HL-60/S4 (cell line): ENCODE results near the gene FBXL13.
"Not testable (repeated sequence)": the region's sequence is repeated elsewhere in the genome, so short reads cannot be mapped to it uniquely, and the experiment has no call there.

Source experiments
- in situ Hi-C: fragments of 300-500 bp; cut with MboI; formaldehyde crosslinking; loops from 2 replicates; pipeline ENCODE4 v1.14.3; 2022; ENCODE audit warnings: low sequenced_read_pairs

FBXL13 gene

GRCh38 chr7:103031781-103032180 lies 42.8 kb downstream of the FBXL13 start:
- in situ Hi-C loops: no loop called here

DNA sequence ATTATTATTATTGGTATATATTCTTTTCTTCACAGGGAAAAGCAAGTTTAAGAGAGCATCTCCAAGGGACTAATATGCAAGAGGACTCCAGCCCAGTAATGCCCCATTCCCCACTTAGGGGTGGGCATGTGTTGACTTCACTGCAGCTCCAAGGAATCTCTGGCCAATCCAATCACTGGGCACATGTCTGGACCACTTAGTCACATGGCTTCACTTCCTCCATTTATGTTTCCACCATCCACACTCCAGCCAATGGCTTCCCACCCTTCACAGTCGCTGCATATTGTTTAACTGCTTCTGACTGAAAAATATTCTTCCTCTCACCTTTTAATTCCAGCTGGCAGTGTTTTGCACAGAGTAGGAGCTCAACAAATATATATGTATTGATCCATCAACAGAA lies 43.6 kb downstream of the FBXL13 start:
- in situ Hi-C loops: no loop called here

DNA sequence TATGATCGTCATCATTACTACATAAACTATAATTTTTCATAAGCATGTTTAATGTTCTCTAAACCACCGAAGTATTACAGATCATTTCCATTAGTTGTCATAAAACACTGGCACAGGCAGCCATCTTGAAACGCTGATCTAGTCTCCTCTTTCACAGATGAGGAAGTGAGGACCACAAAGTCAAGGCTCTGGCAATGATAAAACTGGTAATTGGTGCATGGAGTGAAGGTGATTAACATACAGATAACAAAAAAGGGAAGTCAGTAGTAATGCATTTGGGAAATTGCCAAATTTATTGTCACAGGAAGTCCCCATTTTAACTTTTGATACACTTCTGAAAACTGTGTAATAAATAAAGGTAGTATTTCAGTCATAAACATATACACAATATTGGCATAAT lies 49.3 kb downstream of the FBXL13 start:
- in situ Hi-C loops: no loop called here

- in situ Hi-C loops: not testable (repeated sequence)
Measured at GRCh38 chr7:103023578-103023977, 51.0 kb downstream of the FBXL13 start.

GRCh38 chr7:103021490-103021889 lies 53.1 kb downstream of the FBXL13 start:
- in situ Hi-C loops: not testable (repeated sequence)

- in situ Hi-C loops: not testable (repeated sequence)
Measured at GRCh38 chr7:103020876-103021275, 53.7 kb downstream of the FBXL13 start.

GRCh38 chr7:103018295-103018694 lies 56.3 kb downstream of the FBXL13 start:
- in situ Hi-C loops: not testable (repeated sequence)

DNA sequence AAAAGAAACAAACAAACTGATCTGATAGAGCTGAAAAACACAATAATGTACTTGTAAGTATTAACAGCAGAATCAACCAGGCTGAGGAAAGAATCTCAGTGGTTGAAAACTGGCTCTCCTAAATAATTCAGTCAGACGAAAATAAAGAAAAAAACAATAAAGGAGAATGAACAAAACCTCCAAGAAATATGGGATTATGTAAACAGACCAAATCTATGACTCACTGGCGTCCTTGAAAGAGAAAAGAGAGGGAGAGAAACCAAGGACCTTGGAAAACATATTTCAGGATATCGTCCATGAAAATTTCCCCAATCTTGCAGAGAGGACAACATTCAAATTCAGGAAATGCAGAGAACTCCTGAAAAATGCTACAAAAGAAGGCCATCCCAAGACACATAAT lies 62.9 kb downstream of the FBXL13 start:
- in situ Hi-C loops: no loop called here

DNA sequence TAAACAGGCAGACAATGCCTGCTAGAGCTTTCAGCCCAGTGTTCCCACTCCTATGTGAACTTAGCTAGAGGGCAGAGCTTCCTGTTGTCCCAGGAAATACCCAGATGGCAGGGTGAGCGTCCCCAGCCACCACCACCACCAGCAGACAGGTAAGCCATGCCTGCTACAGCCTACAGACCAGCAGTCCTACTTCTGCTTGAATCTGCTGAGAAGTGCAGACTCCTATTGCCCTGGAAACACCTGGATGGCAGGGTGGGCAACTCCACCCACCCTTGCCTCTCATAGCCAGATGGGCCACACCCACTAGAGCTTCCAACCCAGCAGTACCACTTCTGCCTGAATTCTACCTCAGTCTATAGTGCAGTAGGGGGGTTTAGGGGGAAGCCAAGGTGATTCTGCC lies 64.4 kb downstream of the FBXL13 start:
- in situ Hi-C loops: no loop called here

DNA sequence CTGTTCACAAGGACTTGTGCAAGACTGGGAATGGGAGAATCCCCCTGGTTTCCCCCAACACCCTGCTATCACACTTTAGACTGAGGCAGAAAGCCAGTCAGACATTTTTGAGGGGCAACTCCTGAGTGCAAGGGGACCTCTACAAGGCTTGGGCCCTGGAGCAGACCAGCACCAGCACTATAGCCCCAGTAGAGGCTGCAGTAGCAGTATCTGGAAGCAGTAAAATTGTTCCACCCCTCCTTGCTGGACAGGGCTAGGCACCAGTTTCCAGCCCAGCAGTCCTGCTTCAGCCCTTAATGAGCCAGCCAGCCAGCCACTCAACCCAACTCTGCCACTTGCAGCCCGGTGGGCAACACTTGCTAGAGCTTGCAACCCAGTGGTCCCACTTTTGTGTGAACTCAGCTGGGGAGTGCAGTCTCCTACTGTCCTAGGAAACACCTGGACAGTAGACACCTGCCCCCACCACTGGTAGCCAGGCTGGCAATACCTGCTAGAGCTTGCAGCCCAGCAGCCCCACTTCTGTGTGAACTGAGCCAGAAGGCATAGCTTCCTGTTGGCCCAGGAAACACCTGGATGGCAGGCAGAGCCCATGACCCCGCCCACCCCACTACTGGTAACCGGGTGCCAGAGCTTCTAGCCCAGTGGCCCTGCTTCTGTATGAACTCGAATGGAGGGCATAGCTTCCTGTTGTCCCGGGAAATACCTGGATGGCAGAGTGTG lies 65.0 kb downstream of the FBXL13 start:
- in situ Hi-C loops: no loop called here

DNA sequence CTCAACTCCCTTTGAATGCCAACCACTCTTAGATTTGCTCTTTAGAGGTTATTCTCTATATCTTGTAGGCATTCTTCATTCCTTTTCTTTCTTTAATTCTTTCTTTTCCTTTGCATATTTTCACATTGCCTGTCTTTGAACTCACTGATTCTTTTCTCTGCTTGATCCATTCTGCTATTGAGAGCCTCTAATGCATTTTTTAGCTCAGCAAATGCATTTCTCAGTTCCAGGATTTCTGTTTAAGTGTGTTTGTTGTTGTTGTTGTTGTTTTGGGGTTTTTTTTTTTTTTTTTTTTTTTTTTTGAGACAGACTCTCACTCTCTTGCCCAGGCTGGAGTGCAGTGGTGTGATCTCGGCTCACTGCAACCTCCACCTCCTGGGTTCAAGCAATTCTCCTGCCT lies 71.6 kb downstream of the FBXL13 start:
- in situ Hi-C loops: no loop called here

GRCh38 chr7:103001210-103001609 lies 73.4 kb downstream of the FBXL13 start:
- in situ Hi-C loops: no loop called here

DNA sequence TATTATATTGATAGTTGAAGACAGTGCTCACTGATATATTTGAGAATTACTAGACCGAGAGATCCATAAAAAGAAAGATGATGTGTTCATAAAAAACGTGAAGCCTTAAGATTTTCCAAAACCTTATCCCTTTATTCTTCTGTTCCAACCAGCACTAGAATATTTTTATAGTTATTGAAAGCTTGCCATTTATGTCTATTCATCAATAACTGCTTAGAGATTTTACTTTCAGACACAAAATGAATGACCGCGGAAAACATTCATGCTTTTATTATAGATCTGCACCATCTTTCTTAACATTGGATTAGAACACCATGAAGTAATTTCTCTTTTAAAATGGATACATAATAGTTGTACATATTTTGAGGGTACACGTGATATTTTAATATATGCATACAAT lies 77.6 kb downstream of the FBXL13 start:
- in situ Hi-C loops: no loop called here

DNA sequence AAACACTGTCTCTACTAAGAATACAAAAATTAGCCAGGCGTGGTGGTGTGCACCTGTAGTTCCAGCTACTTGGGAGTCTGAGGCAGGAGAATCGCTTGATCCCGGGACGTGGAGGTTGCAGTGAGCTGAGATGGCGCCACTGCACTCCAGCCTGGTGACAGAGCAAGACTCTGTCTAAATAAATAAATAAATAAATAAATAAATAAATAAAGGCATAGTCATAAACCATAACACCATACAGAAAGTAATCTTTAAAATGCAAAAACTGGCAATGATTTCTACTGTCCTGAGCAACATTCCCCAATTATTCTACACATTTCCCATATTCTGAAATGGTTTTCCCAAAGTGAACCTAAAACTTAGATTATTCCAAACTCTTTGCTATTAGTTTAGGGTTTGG lies 79.0 kb downstream of the FBXL13 start:
- in situ Hi-C loops: not testable (repeated sequence)

DNA sequence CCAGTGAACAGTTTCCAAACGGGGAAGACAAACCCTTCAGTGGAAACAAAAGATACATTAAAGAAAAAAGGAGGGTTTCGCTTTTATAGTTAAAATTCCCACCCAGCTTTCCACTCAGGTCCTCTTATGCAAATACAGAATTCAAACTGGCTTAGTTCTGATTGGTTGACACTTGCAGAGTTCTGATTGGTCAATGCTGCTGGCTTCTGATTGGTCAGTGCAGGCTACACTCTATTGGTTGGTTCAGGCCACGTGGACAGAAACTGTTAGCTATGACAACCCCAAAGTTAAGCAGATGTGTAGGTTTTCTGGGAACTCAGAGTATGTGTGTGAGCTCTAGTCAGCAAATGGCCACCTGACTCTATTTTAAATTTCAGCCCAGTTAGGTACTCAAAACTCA lies 80.0 kb downstream of the FBXL13 start:
- in situ Hi-C loops: no loop called here

DNA sequence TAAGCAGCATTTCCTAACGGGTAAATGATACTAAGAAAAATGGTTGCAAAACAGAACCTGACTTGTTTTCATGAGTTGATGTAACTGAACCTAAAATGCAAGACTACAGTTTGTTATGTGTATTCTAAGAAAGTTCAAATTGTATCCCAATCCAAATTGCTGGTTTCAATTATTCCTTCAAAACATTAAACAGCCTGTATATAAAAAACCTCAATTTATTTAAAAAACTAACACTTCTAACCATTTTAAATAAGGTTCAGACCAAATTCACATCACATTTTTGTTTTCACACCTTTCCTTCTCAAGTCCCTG lies 80.9 kb downstream of the FBXL13 start:
- in situ Hi-C loops: no loop called here

- in situ Hi-C loops: no loop called here
Measured at GRCh38 chr7:102992938-102993717, 81.5 kb downstream of the FBXL13 start.

DNA sequence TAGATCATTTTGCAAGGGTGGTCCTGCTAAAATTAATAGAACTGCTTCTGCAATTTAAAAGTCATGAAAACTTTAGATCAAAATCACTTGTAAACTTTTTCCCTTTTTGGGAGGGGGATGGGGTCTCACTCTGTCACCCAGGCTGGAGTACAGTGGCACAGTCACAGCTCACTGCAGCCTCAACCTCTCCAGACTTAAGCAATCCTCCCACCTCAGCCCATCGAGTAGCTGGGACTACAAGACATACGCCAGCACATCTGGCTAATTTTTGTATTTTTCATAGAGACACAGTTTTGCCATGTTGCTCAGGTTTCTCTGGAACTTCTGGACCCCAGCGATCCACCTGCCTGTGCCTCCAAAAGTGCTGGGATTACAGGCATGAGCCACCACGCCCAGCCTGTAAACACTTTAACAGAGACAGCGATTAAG lies 82.1 kb downstream of the FBXL13 start:
- in situ Hi-C loops: no loop called here

DNA sequence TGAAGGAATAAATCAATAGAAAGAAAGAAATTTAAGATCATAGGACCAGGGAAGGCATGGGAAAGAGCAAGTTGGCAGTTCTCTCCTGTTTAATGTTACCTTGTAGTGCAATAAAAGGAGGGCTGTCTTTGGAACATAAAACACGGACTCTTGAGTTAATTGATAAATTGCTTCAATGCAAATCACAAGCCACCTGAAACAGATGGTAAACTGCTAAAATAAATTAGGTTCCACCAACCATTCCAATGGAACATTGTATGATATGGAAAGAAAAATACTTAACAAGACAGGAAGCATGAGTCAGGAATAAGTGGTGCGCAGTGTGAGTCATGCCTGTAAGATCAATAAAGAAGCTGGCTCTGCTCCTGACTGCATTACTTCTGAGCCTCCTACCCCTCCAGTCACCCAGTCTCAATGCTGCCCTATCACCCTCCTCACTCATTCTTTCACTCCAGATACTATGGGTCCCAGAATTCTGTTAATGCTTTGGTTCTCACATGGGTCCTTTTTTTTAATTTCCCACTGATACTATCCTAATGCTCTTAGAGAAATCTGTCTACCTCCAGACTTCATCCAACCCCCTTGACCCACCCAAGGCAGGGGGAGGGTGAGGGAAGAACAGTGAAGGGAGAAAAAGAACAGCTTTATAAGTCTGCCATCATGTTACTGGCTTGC lies 82.9 kb downstream of the FBXL13 start:
- in situ Hi-C loops: no loop called here

DNA sequence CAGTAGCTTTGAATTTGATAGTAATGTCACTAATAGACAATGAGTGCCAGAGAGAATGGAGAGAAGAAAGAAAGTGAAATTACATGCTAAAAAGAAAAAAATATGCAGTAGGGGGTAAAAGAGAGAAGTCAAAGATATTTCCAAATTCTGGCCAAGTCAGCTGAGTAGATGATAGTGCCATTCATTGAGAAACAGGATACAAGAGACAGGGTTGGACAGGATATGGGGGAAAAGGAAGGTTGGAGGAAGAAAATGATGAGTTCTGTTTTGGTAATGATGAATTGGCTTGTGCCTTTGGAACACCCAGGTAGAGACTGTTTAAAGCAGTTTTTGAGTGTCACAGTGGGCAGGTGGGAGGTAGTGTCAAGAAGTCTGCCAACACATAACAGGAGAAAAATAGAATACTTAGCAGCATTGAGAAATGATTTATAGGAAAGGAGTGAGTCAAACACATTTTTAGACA lies 83.5 kb downstream of the FBXL13 start:
- in situ Hi-C loops: no loop called here

GRCh38 chr7:102990642-102991041 lies 84.0 kb downstream of the FBXL13 start:
- in situ Hi-C loops: no loop called here
